ENCODE data around the gene PTPRH. TPM values are rescaled to one million over a fixed set of nuclear protein-coding genes. Genes with fewer than 3 reads are reported as not detected.

Gene PTPRH, protein sequence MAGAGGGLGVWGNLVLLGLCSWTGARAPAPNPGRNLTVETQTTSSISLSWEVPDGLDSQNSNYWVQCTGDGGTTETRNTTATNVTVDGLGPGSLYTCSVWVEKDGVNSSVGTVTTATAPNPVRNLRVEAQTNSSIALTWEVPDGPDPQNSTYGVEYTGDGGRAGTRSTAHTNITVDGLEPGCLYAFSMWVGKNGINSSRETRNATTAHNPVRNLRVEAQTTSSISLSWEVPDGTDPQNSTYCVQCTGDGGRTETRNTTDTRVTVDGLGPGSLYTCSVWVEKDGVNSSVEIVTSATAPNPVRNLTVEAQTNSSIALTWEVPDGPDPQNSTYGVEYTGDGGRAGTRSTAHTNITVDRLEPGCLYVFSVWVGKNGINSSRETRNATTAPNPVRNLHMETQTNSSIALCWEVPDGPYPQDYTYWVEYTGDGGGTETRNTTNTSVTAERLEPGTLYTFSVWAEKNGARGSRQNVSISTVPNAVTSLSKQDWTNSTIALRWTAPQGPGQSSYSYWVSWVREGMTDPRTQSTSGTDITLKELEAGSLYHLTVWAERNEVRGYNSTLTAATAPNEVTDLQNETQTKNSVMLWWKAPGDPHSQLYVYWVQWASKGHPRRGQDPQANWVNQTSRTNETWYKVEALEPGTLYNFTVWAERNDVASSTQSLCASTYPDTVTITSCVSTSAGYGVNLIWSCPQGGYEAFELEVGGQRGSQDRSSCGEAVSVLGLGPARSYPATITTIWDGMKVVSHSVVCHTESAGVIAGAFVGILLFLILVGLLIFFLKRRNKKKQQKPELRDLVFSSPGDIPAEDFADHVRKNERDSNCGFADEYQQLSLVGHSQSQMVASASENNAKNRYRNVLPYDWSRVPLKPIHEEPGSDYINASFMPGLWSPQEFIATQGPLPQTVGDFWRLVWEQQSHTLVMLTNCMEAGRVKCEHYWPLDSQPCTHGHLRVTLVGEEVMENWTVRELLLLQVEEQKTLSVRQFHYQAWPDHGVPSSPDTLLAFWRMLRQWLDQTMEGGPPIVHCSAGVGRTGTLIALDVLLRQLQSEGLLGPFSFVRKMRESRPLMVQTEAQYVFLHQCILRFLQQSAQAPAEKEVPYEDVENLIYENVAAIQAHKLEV
- total RNA-seq, result not detected

DNA sequence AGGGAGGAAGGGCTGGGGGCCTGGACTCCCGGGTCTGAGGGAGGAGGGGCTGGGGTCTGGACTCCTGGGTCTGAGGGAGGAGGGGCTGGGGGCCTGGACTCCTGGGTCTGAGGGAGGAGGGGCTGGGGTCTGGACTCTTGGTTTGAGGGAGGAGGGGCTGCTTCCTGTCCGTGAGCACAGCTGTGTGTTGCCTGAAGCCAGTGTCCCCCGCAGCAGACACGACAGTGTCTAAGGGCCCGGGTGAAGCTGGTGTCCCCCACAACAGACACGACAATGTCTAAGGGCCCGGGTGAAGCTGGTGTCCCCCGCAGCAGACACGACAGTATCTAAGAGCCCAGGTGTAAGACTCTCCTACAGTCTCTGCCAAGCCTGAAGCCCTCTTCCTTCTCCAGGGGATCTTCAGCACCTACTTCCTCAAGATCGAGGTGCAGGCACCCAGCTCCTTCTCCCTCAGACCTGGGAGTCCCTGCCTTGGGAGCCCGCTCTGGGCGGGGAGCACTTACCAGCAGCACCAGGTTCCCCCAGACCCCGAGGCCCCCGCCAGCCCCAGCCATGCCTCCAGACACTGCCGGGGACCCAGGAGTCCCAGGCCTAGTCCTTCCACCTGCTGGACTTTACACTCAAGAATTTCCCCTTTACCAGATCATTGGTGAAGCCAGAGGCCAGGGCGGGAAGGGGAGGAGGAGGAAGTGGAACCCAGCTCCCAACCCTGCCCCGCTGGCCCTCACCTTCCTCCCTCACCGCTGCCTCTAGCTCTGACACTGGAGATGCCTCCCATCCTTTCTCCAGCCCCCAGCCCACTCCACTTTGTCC lies at the start of gene PTPRH:
Gene PTPRH (minus strand): TSS at position 622 of the 813 bp plus-strand sequence. CDS start 68 bp downstream, at position 554.
- Mint-ChIP-seq H3K27me3 (ENCODE audit: low read depth) (peaks cover 50% of the 10 kb centered on the region), H3K36me3 (ENCODE audit: insufficient read depth in 2 of 2) (peaks cover 4 to 9% of the 10 kb centered on the region in 2 donors), H3K4me3 (no peak within 1 kb of the TSS), H3K4me1 (ENCODE audit: low read depth) (no peaks in the 10 kb centered on the region), H3K9me3 (peaks cover 2 to 5% of the 10 kb centered on the region in 2 donors), H3K27ac (no peak within 1 kb of the TSS)
- no peak for ATAC-seq (replicated peaks in 1 of 2)
- no peak for DNase-seq

DNA sequence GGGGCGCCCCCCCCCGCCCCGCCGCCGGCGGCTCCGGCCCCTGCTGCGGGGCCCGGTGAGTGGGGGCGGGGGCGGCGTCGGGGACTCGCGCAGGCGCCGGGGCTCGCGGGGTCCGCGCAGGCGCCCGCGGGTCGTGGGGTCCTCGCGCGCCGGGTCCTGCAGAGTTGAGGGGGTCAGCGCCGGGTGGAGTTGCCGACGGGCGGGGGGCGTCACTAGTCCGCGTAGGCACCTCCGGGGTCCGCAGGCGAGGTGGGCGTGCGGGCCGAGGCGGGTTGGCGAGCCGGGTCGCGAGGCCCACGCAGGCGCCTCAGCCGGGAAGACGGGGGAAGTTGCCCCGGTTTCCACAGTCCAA lies 49.2 kb upstream of the PTPRH start:
- Mint-ChIP-seq H3K27ac (no peak overlapping the region), H3K36me3 (ENCODE audit: insufficient read depth in 2 of 2) (peaks cover 18 to 26% of the 10 kb centered on the region in 2 donors), H3K4me3 (peak overlapping the region; percentile 82 to 98), H3K9me3 (no peaks in the 10 kb centered on the region), H3K4me1 (ENCODE audit: low read depth) (peaks cover 46% of the 10 kb centered on the region), H3K27me3 (ENCODE audit: low read depth) (no peaks in the 10 kb centered on the region)
- DNase-seq (peak; percentile 60 to 65), ATAC-seq (replicated peaks in 1 of 2) (peak; percentile 13 to 21)

DNA sequence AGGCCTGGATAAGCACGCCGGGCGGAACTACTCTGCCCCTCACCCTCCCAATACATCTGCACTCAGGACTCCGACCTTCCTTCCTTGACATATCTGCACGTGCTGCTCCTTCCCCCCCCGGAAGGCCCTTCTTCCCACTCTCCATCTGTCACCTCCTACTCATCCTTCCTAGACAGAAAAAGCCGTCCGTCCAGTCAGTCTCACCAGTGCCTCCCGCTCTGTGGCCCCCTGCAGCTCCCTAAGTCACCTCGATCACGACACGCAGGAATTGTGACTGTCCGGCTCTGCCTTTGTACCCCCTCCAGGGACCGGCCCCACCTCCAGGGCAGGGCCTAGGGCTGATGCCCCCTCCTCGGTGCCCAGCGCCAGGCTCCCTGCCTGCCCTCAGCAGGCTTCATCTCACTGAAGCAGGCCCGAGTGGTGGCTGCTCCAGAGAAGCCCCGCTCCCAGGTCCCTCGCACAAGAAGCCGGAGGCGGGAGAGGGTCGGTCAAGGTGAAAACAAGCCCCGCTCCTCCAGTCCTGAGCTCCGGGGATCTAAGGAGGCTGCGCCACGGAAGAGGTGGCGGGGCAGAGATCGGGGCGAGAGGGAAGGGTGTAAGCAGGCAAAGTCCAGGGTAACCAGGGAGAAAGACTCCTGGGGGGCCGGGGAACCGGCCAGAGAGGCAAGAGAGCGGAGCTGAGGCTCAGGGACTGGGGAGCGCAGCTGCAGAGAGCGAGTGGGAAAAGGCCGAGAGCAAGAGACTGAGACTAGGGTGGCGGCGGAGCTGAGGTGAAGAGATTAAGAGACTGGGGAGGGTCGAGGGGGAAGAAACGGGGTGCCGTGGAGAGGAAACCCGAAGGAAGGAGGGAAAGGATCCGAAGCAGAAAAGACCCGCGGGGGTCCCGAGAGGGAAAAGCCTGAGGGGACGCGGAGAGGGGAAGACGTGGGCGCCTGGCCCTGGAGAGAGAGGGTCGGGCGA lies 48.4 kb upstream of the PTPRH start:
- Mint-ChIP-seq H3K9me3 (no peaks in the 10 kb centered on the region), H3K4me1 (ENCODE audit: low read depth) (peaks cover 53% of the 10 kb centered on the region), H3K27me3 (ENCODE audit: low read depth) (no peaks in the 10 kb centered on the region), H3K27ac (peak overlapping the region; percentile 94), H3K4me3 (peak overlapping the region; percentile 96 to 97), H3K36me3 (ENCODE audit: insufficient read depth in 2 of 2) (peaks cover 18 to 27% of the 10 kb centered on the region in 2 donors)
- peak; percentile 36 to 38 for DNase-seq
- no peak for ATAC-seq (replicated peaks in 1 of 2)

DNA sequence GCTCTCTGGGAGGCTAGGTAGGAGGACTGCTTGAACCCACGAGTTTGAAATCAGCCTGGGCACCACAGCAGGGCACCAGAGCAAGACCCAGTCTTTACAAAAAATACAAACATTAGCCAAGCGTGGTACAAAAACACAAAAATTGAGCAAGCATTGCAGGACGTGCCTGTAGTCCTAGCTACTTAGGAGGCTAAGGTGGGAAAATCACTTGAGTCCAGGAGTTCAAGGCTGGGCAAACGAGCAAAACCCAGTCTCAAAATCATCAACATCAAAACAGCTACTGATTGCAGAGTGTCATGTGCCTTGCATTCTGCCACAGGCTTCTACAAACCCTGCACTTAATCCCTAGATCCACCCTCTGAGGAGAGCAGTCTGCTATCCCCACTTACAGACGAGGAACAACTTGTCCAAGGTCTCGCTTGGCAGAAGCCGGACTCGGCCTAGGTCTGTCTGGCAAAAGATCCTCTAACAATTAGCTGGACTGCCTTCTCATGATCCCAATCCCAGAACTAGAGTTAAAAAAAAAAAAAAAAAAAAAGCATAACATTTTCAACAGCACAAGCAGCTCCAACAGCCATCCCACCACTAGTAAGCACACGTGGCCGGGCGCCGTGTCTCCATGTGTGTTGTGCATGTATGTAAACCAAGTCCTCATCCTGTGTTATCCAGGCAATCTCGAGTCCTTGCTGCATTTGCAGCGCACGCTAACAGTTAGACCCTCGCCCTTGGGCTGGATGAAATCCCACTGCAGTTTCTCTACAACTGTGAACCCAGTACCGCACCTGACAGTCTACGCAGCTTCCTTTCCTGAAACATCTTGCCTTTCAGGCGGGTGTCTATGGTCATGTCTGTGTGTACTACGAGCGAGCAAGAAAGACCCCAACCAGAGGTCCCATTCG lies 47.5 kb upstream of the PTPRH start:
- Mint-ChIP-seq H3K4me1 (ENCODE audit: low read depth) (peaks cover 62% of the 10 kb centered on the region), H3K4me3 (peak overlapping the region; percentile 96 to 97)

DNA sequence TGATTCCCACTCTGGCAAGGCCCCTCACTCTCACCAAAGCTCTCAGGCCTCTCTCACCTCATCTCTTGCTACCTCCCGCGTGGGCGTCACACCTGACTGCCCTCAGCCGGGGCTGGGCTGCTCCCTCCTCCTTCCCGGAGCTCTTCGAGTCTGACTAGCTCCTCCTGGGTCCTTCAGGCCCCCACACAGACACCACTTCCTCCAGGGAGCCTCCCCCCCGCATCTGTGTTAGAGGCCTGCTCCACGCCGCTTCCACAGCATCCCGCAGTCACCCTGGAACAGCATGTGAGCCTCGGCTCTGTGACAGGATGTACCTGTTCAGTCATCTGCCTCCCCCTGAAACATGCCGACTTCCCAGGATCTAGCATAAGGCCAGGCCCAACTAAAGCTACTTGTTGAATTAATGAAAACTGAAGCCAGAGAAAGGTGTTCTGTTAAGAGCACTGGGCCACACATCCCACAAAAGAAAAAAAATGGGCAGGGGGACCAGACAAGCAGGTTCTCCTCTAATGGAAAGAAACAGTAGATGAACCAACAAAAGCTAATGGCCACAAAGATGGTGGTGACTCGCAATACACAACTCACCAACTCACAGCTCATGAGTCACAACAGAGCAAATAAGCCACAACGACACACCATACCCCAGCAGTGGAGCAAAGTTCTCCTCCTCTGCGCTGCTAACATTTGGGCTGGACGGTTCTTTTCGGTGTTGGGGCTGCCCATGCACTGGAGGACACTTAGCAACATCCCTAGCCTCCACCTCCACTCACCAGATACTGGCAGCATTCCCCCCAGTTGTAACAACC lies 46.5 kb upstream of the PTPRH start:
- DNase-seq (peak; percentile 67 to 69), ATAC-seq (replicated peaks in 1 of 2) (peak; percentile 33 to 37)
- peaks cover 17 to 24% of the 10 kb centered on the region in 2 donors for H3K36me3 Mint-ChIP-seq (ENCODE audit: insufficient read depth in 2 of 2)
- peak overlapping the region; percentile 94 for H3K27ac Mint-ChIP-seq
- H3K27me3 Mint-ChIP-seq (ENCODE audit: low read depth), result no peaks in the 10 kb centered on the region
- H3K4me1 Mint-ChIP-seq (ENCODE audit: low read depth), result peaks cover 72% of the 10 kb centered on the region
- H3K4me3 Mint-ChIP-seq, result peak overlapping the region; percentile 96 to 97
- no peaks in the 10 kb centered on the region for H3K9me3 Mint-ChIP-seq

More for the DNA sequence above, 47.5 kb upstream of the PTPRH start:
- DNase-seq, result peak in 1 of 2 donors; percentile 9
- Mint-ChIP-seq H3K27ac (peak overlapping the region; percentile 94), H3K36me3 (ENCODE audit: insufficient read depth in 2 of 2) (peaks cover 17 to 23% of the 10 kb centered on the region in 2 donors), H3K27me3 (ENCODE audit: low read depth) (no peaks in the 10 kb centered on the region), H3K9me3 (no peaks in the 10 kb centered on the region)
- ATAC-seq (replicated peaks in 1 of 2), result no peak

DNA sequence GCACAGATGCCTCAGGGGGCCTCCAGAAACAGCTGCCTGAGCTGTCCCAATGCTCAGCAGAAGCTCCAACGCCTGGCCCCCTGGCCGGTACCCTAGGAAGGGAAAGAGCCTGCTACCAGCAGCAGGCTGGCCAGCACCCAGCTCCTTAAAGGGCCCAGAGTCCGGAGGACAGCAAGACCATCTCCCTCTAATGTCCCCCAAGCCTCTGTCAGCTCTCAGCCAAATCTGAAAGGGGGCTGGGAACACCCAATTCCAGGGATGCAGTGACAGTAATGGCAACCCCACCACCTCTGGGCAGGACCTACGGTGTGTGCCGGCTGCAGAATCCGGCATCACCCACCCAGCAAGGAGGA lies 45.3 kb upstream of the PTPRH start:
- ATAC-seq (replicated peaks in 1 of 2) (no peak), DNase-seq (no peak)
- Mint-ChIP-seq H3K36me3 (ENCODE audit: insufficient read depth in 2 of 2) (peaks cover 17 to 26% of the 10 kb centered on the region in 2 donors), H3K27me3 (ENCODE audit: low read depth) (no peaks in the 10 kb centered on the region), H3K4me1 (ENCODE audit: low read depth) (peaks cover 74% of the 10 kb centered on the region), H3K9me3 (no peaks in the 10 kb centered on the region), H3K4me3 (peak overlapping the region; percentile 96 to 97), H3K27ac (peak overlapping the region; percentile 94)

DNA sequence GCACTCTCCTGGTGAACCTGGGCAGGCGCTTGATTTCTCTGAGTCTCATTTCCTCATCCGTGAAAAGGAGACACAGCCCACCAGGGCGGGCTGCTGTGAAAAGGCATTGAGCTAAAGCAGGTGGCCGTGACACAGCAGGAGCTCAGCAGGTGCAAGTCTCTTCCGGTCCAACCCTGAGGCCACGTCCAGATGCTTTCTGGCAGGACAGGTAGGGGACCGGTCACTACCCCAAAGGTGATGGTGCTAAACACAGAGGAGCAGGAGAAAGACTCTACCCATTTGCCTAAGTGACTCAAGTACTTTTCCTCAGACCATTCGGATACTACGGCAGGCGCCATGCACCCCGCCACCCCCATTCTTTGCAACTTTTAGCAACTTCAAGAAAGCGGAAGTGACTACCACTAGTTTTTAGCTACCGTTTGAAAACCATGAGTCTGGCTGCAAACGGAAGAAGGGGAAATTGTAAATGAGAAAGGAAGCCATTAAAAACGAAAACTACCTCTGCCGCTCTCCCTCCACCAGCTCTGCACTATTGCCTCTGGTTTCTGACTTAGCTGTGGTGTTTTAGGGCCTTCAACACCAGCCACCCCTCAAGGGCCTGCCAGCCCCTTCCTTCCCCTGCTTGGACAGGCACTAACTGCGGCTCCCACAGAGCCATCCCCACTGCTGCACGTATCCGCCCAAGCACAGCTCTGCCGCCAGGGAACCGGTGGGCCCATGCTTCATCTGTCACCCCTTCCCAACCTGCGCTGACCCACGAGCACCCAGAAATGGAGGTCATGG lies 44.7 kb upstream of the PTPRH start:
- no peaks in the 10 kb centered on the region for H3K9me3 Mint-ChIP-seq
- peaks cover 68% of the 10 kb centered on the region for H3K4me1 Mint-ChIP-seq (ENCODE audit: low read depth)
- ATAC-seq (replicated peaks in 1 of 2), result peak; percentile 26 to 29
- H3K4me3 Mint-ChIP-seq, result peak overlapping the region; percentile 96 to 97
- no peaks in the 10 kb centered on the region for H3K27me3 Mint-ChIP-seq (ENCODE audit: low read depth)
- peaks cover 15 to 26% of the 10 kb centered on the region in 2 donors for H3K36me3 Mint-ChIP-seq (ENCODE audit: insufficient read depth in 2 of 2)
- DNase-seq, result peak; percentile 63 to 68
- H3K27ac Mint-ChIP-seq, result peak overlapping the region; percentile 94

DNA sequence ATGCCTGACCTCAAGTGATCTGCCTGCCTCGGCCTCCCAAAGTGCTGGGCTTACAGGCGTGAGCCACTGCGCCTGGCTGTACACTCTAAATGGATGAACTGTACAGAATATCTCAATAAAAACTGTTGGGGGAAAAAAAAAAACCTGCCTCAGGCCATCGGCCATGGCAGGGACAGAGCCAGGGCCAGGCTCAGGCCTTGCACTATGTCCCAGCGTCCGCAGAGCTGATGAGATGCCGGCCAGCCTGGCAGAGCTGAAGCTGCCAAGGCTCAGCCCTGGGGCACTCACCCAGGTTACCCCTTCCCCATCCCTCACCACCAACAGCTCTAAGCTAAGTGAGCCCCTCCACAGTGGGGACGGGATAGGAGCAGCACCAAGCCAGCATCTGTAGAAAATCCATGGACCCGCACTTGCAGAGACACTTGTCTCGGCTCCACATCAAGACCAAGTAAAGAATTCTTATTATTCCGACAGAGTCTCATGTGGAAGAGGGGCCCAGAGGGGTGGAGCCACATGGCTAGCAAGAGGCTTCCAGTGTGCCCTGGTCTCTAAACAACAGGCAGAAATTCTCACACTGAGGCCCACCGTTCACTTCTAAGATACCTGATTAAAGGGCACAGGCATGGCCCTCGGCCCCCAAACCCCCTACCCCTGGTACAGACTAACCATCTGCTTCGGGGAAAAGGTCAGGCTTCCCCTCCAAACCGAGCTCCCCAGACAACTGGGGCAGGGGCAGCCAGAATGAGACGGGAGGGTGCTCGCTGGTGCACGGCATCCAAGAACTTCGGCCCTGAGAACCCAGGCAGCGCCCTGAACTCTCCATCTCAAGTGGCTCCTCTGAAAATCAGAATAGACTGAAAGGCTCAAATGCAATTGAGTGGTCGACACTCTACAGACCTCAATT lies 43.7 kb upstream of the PTPRH start:
- H3K36me3 Mint-ChIP-seq (ENCODE audit: insufficient read depth in 2 of 2), result peaks cover 13 to 27% of the 10 kb centered on the region in 2 donors

More for the DNA sequence above, 43.7 kb upstream of the PTPRH start:
- Mint-ChIP-seq H3K27ac (peak overlapping the region; percentile 94), H3K4me1 (ENCODE audit: low read depth) (peaks cover 68% of the 10 kb centered on the region), H3K9me3 (no peaks in the 10 kb centered on the region), H3K4me3 (peak overlapping the region; percentile 96 to 97), H3K27me3 (ENCODE audit: low read depth) (no peaks in the 10 kb centered on the region)
- DNase-seq (no peak), ATAC-seq (replicated peaks in 1 of 2) (no peak)
